ENCODE measurements around the gene PHC2. TPM values are rescaled to one million over a fixed set of nuclear protein-coding genes. Genes with fewer than 3 reads are reported as not detected.

PHC2 gene
- total RNA-seq, 4 donors from 2014 or later = 77.8 to 81.3 (median 79.5) TPM

- no peak for DNase-seq (ENCODE audit: low spot score in 2 of 2)
- H3K27me3 ChIP-seq = no peaks in the 10 kb centered on the region
- WGBS = 70% methylated on average over 8 of the region's 8 CpGs
Observed at GRCh38 chr1:33391343-33392078, 39.4 kb downstream of the PHC2 start.

GRCh38 chr1:33390542-33390941, 40.4 kb downstream of the PHC2 start:
- DNase-seq (ENCODE audit: low spot score in 2 of 2) = no peak
- Histone ChIP-seq H3K27me3 (no peaks in the 10 kb centered on the region), H3K4me3 (no peak overlapping the region), H3K36me3 (no peaks in the 10 kb centered on the region), H3K27ac (no peak overlapping the region), H3K9me3 (no peaks in the 10 kb centered on the region), H3K4me1 (peaks cover 7% of the 10 kb centered on the region)
- TF ChIP-seq POLR2A (IDR thresholded peaks at IDR 0.05) (no peak), EP300 (IDR thresholded peaks at IDR 0.05) (no peak), CTCF (IDR thresholded peaks at IDR 0.05) (no peak), POLR2AphosphoS5 (IDR thresholded peaks at IDR 0.05) (no peak)
- WGBS = 83% methylated on average over 2 of the region's 2 CpGs

More at GRCh38 chr1:33391343-33392078, 39.4 kb downstream of the PHC2 start:
- no peak overlapping the region for H3K27ac ChIP-seq
- no peaks in the 10 kb centered on the region for H3K36me3 ChIP-seq
- H3K4me3 ChIP-seq = no peak overlapping the region
- no peaks in the 10 kb centered on the region for H3K9me3 ChIP-seq
- H3K4me1 ChIP-seq = peaks cover 7% of the 10 kb centered on the region
- no peak for TF ChIP-seq POLR2A (IDR thresholded peaks at IDR 0.05)
- TF ChIP-seq CTCF (IDR thresholded peaks at IDR 0.05) = no peak
- no peak for TF ChIP-seq EP300 (IDR thresholded peaks at IDR 0.05)
- TF ChIP-seq POLR2AphosphoS5 (IDR thresholded peaks at IDR 0.05) = no peak

- Histone ChIP-seq H3K4me1 (peaks cover 10% of the 10 kb centered on the region), H3K4me3 (no peak overlapping the region), H3K9me3 (no peaks in the 10 kb centered on the region), H3K36me3 (no peaks in the 10 kb centered on the region), H3K27me3 (no peaks in the 10 kb centered on the region), H3K27ac (no peak overlapping the region)
- 62% methylated on average over 9 of the region's 9 CpGs for WGBS
- DNase-seq (ENCODE audit: low spot score in 2 of 2) = no peak
- TF ChIP-seq CTCF (IDR thresholded peaks at IDR 0.05) (no peak), EP300 (IDR thresholded peaks at IDR 0.05) (no peak), POLR2A (IDR thresholded peaks at IDR 0.05) (no peak), POLR2AphosphoS5 (IDR thresholded peaks at IDR 0.05) (no peak)
Observed at GRCh38 chr1:33388805-33389771, 41.8 kb downstream of the PHC2 start.

GRCh38 chr1:33387625-33388024, 43.3 kb downstream of the PHC2 start:
- no peaks in the 10 kb centered on the region for H3K36me3 ChIP-seq
- H3K4me1 ChIP-seq = peaks cover 11% of the 10 kb centered on the region
- no peak overlapping the region for H3K4me3 ChIP-seq
- TF ChIP-seq POLR2A (IDR thresholded peaks at IDR 0.05) (no peak), EP300 (IDR thresholded peaks at IDR 0.05) (no peak), POLR2AphosphoS5 (IDR thresholded peaks at IDR 0.05) (no peak), CTCF (IDR thresholded peaks at IDR 0.05) (no peak)
- WGBS = 83% methylated on average over 5 of the region's 5 CpGs
- no peaks in the 10 kb centered on the region for H3K27me3 ChIP-seq
- no peak overlapping the region for H3K27ac ChIP-seq
- DNase-seq (ENCODE audit: low spot score in 2 of 2) = no peak
- H3K9me3 ChIP-seq = no peaks in the 10 kb centered on the region

GRCh38 chr1:33385251-33385650, 45.6 kb downstream of the PHC2 start:
- H3K4me1 ChIP-seq = peaks cover 11% of the 10 kb centered on the region
- H3K27me3 ChIP-seq = no peaks in the 10 kb centered on the region
- no peak overlapping the region for H3K27ac ChIP-seq
- TF ChIP-seq POLR2A (IDR thresholded peaks at IDR 0.05) (no peak), EP300 (IDR thresholded peaks at IDR 0.05) (no peak), CTCF (IDR thresholded peaks at IDR 0.05) (no peak), POLR2AphosphoS5 (IDR thresholded peaks at IDR 0.05) (no peak)
- 94% methylated on average over 6 of the region's 6 CpGs for WGBS
- H3K9me3 ChIP-seq = no peaks in the 10 kb centered on the region
- no peak for DNase-seq (ENCODE audit: low spot score in 2 of 2)
- no peak overlapping the region for H3K4me3 ChIP-seq
- H3K36me3 ChIP-seq = no peaks in the 10 kb centered on the region
